ENCODE results near the gene ZDHHC3. TPM values are rescaled to one million over a fixed set of nuclear protein-coding genes. Genes with fewer than 3 reads are reported as not detected.
"Not testable (repeated sequence)": the region's sequence is repeated elsewhere in the genome, so short reads cannot be mapped to it uniquely, and the experiment has no call there.

ZDHHC3 gene
- total RNA-seq, 1 experiment from 2014 or later: 94.7 TPM

DNA sequence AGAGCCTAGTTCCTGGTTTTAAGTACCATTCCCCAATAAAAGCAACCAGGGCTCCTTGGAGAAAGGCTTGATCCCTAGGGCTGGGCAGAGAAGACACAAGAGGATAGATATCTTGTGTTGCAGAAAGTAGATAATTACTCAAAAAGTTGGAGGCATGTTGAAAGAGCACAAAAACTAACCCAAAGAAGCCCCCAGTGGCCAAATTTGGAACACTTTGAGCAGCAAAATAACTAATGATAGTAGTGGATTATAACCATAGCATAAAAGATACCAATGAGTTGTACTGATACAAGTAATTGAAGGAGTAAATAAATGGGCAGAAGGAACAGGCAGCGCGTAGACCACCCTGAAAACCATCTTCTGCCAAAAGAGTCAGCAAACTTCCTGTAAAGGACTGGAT is 12.1 kb upstream of the ZDHHC3 start:
- CTCF ChIA-PET: no interaction called here
- Histone ChIP-seq H3K27ac (ENCODE audit: low read depth, low read length, poor library complexity, severe bottlenecking) (peak overlapping the region; percentile 50), H3K36me3 (ENCODE audit: insufficient read depth, low read length, poor library complexity, severe bottlenecking) (peaks cover 35% of the 10 kb centered on the region), H3K4me3 (ENCODE audit: low read depth, low read length, poor library complexity, severe bottlenecking) (no peak overlapping the region), H3K4me1 (ENCODE audit: insufficient read depth, low read length, poor library complexity, severe bottlenecking) (peaks cover 11% of the 10 kb centered on the region), H3K27me3 (replicated peaks; ENCODE audit: insufficient read depth, low read depth, low read length, poor library complexity) (no peaks in the 10 kb centered on the region), H3K9me3 (ENCODE audit: low read depth, low read length, poor library complexity, severe bottlenecking) (no peaks in the 10 kb centered on the region)
- TF ChIP-seq CTCF (conservative IDR thresholded peaks at IDR 0.05; ENCODE audit: low read depth, low read length): peak; percentile 50
- no peak for TF ChIP-seq EZH2 (IDR thresholded peaks at IDR 0.05; ENCODE audit: borderline replicate concordance, low read depth, low read length, poor library complexity, severe bottlenecking)
- POLR2A ChIA-PET (ENCODE audit: low non-redundant PET): no interaction called here
- DNase-seq (ENCODE audit: low spot score): peak; percentile 43
- no TSS peak for BruUV-seq (replicated peaks)
- intact Hi-C loops (cut with micrococcal nuclease; ENCODE audit: unreplicated experiment): no loop called here

- TSS peak; percentile 9 for BruUV-seq (replicated peaks)
- CTCF ChIA-PET: no interaction called here
- intact Hi-C loops (cut with micrococcal nuclease; ENCODE audit: unreplicated experiment): no loop called here
- no peak overlapping the region for H3K4me3 ChIP-seq (ENCODE audit: low read depth, low read length, poor library complexity, severe bottlenecking)
- POLR2A ChIA-PET (ENCODE audit: low non-redundant PET): no interaction called here
- H3K36me3 ChIP-seq (ENCODE audit: insufficient read depth, low read length, poor library complexity, severe bottlenecking): peaks cover 30% of the 10 kb centered on the region
- no peaks in the 10 kb centered on the region for H3K27me3 ChIP-seq (replicated peaks; ENCODE audit: insufficient read depth, low read depth, low read length, poor library complexity)
- no peaks in the 10 kb centered on the region for H3K9me3 ChIP-seq (ENCODE audit: low read depth, low read length, poor library complexity, severe bottlenecking)
- H3K4me1 ChIP-seq (ENCODE audit: insufficient read depth, low read length, poor library complexity, severe bottlenecking): peaks cover 7% of the 10 kb centered on the region
- H3K27ac ChIP-seq (ENCODE audit: low read depth, low read length, poor library complexity, severe bottlenecking): peak overlapping the region; percentile 50
- TF ChIP-seq EZH2 (IDR thresholded peaks at IDR 0.05; ENCODE audit: borderline replicate concordance, low read depth, low read length, poor library complexity, severe bottlenecking) (no peak), CTCF (conservative IDR thresholded peaks at IDR 0.05; ENCODE audit: low read depth, low read length) (no peak)
- no peak for DNase-seq (ENCODE audit: low spot score)
Measured at GRCh38 chr3:44987332-44987731, 11.4 kb upstream of the ZDHHC3 start.

DNA sequence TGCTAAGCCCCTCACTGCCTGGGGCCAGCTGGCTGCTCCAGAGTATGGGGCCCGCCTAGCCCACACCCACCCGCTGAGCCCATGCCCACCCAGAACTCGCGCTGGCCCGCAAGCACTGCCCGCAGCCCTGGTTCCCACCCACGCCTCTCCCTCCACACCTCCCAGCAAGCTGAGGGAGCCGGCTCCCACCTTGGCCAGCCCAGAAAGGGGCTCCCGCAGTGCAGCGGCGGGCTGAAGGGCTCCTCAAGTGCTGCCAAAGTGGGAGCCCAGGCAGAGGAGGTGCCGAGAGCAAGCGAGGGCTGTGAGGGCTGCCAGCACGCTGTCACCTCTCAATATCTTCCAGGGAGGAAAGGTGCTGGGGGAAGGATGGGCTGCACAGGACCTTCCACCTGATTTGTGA is 10.4 kb upstream of the ZDHHC3 start:
- H3K27me3 ChIP-seq (replicated peaks; ENCODE audit: insufficient read depth, low read depth, low read length, poor library complexity); DNase-seq (ENCODE audit: low spot score); H3K9me3 ChIP-seq (ENCODE audit: low read depth, low read length, poor library complexity, severe bottlenecking); intact Hi-C loops (cut with micrococcal nuclease; ENCODE audit: unreplicated experiment); H3K4me3 ChIP-seq (ENCODE audit: low read depth, low read length, poor library complexity, severe bottlenecking); H3K27ac ChIP-seq (ENCODE audit: low read depth, low read length, poor library complexity, severe bottlenecking); H3K4me1 ChIP-seq (ENCODE audit: insufficient read depth, low read length, poor library complexity, severe bottlenecking); CTCF ChIA-PET; BruUV-seq (replicated peaks); POLR2A ChIA-PET (ENCODE audit: low non-redundant PET): not testable (repeated sequence)
- H3K36me3 ChIP-seq (ENCODE audit: insufficient read depth, low read length, poor library complexity, severe bottlenecking): peaks cover 21% of the 10 kb centered on the region

DNA sequence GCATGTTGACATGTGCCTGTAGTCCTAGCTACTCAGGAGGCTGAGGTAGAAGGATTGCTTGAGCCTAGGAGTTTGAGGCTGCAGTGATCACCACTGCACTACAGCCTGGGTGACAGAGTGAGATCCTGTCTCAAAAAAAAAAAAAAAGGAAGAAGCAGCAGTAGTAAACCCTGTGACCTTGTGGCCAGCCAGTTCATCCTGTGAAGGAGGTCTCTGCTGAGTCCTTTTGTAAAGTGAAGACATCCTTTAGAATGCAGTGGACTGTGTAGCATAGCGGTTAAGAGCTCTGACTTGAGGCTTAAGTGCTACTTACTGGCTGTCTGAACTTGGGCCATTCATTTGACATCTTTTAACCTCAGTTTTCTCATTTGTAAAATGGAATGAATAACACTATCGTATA is 8.4 kb upstream of the ZDHHC3 start:
- peaks cover 7% of the 10 kb centered on the region for H3K36me3 ChIP-seq (ENCODE audit: insufficient read depth, low read length, poor library complexity, severe bottlenecking)
- H3K27me3 ChIP-seq (replicated peaks; ENCODE audit: insufficient read depth, low read depth, low read length, poor library complexity): no peaks in the 10 kb centered on the region
- no peak overlapping the region for H3K27ac ChIP-seq (ENCODE audit: low read depth, low read length, poor library complexity, severe bottlenecking)
- H3K9me3 ChIP-seq (ENCODE audit: low read depth, low read length, poor library complexity, severe bottlenecking): no peaks in the 10 kb centered on the region
- ChIA-PET POLR2A (ENCODE audit: low non-redundant PET) (interaction anchor here (0.6 kb wide), 1 partner anchor 235 kb away, joined by 8 read pairs; no protein-coding TSS in a partner anchor), CTCF (no interaction called here)
- intact Hi-C loops (cut with micrococcal nuclease; ENCODE audit: unreplicated experiment): no loop called here
- BruUV-seq (replicated peaks): no TSS peak
- no peak for TF ChIP-seq EZH2 (IDR thresholded peaks at IDR 0.05; ENCODE audit: borderline replicate concordance, low read depth, low read length, poor library complexity, severe bottlenecking)
- no peak for TF ChIP-seq CTCF (conservative IDR thresholded peaks at IDR 0.05; ENCODE audit: low read depth, low read length)
- no peak for DNase-seq (ENCODE audit: low spot score)
- peaks cover 13% of the 10 kb centered on the region for H3K4me1 ChIP-seq (ENCODE audit: insufficient read depth, low read length, poor library complexity, severe bottlenecking)
- no peak overlapping the region for H3K4me3 ChIP-seq (ENCODE audit: low read depth, low read length, poor library complexity, severe bottlenecking)

Data from A673 (cell line).